Head of caudate nucleus (tissue), 42 donors: ENCODE results near the gene MYNN.

Source experiments
- DNase-seq, 42 donors: peaks; one replicate each; pipeline versions ENCODE4 v3.0.0 to v3.0.0-alpha.2; 2020 to 2021; ENCODE audit warnings: mixed read lengths in 7 of 42
- intact Hi-C: fragments of 100-400 bp; cut with DNase I; formaldehyde crosslinking; loops from one replicate; pipeline ENCODE4 v1.15.0; 2022

MYNN gene

GRCh38 chr3:169818316-169818715 lies 45.1 kb downstream of the MYNN start:
- DNase-seq: no peak
- intact Hi-C loops: no loop called here

GRCh38 chr3:169822091-169822490 lies 48.9 kb downstream of the MYNN start:
- intact Hi-C loops: no loop called here

GRCh38 chr3:169822540-169822939 lies 49.3 kb downstream of the MYNN start:
- DNase-seq: no peak
- intact Hi-C loops: no loop called here

More at GRCh38 chr3:169822091-169822490, 48.9 kb downstream of the MYNN start:
- no peak for DNase-seq

- no peak for DNase-seq
- intact Hi-C loops: no loop called here
Observed at GRCh38 chr3:169822983-169823382, 49.8 kb downstream of the MYNN start.

GRCh38 chr3:169825316-169825715 lies 52.1 kb downstream of the MYNN start:
- intact Hi-C loops: no loop called here
- no peak for DNase-seq

- DNase-seq: no peak
- intact Hi-C loops: no loop called here
Observed at GRCh38 chr3:169827712-169828111, 54.5 kb downstream of the MYNN start.

- no peak for DNase-seq
- intact Hi-C loops: no loop called here
Observed at GRCh38 chr3:169835533-169835932, 62.3 kb downstream of the MYNN start.

GRCh38 chr3:169836078-169836941 lies 63.1 kb downstream of the MYNN start:
- intact Hi-C loops: no loop called here
- DNase-seq: no peak

GRCh38 chr3:169836942-169837275 lies 63.7 kb downstream of the MYNN start:
- intact Hi-C loops: no loop called here
- no peak for DNase-seq

- no peak for DNase-seq
- intact Hi-C loops: no loop called here
Observed at GRCh38 chr3:169838511-169839030, 65.4 kb downstream of the MYNN start.
